Kidney capillary endothelial cell (primary cell): ENCODE data around the gene PCYT1A.

Source experiments
- DNase-seq: peaks from one replicate; pipeline ENCODE4 v3.0.0-alpha.2; 2018; ENCODE audit warnings: low spot score

Gene PCYT1A

DNA sequence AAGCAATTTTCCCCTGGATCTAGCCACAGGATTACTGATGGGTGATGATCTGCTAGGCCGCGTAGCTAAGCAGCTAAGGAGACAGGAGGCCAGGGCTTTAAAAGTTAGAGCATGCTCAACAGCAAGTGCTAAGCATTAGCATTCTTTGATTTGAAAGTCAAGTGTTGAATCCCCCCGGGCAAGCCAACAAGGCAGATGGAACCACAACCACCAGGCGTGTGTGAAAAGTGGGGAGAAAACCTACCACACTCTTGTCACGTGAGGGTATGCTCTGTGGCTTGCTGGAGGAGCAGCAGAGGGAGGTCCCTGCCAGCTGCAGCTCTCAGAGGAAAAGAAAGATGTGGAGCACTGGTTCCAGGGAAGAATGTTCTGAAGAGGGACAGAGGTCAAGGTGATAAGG, 50.3 kb downstream of the PCYT1A start:
- no peak for DNase-seq

DNA sequence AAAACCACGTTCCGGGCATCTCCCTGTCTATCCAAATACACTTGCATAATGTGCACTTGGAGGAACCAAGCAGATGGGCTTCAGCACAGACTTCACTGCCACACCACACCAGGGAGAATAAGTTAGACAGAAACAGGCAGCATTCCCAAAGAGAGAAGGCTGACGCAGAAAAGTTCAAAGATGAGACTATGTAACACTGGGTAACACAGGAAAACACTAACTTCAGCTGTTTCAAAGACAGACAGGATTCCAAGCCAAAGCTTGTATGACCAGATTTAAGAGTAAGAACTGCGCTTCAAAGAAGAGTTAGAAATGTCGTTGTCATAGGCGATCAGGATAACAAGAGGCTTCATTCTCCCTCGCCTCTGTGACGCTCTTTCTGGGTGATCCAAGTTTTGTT, 51.3 kb downstream of the PCYT1A start:
- DNase-seq, result no peak

DNA sequence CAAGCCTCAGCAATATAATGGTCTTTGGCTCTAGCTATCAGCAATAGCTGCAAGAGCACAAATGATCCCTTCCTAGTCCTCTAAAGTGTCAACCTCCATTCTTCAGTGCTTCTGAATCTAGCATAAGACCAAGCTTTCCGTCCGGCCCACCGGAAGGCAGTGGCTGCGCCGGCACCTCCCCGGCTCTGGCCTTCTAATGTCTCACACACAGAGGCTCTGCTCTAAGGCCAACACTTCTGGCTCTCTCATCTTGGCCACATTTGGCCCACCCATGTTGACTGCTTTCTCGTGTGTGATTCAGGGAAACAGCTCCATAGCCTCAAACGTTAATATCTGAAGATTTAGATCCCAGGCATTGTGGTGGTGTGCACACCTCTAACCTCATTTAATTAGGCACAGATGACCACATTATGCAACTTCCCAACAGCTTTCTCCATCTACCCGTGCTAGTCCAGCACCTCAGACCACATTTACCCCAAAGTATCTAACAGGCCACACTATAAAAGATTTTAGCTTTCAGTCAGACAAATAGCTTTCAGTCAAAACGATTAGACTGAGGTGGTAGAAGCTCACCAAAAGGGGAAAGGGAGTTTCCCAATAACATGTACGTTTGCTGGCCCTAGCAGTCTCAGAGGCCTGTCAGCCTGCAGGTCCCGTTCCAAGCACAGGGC, 51.9 kb downstream of the PCYT1A start:
- DNase-seq, result no peak

DNA sequence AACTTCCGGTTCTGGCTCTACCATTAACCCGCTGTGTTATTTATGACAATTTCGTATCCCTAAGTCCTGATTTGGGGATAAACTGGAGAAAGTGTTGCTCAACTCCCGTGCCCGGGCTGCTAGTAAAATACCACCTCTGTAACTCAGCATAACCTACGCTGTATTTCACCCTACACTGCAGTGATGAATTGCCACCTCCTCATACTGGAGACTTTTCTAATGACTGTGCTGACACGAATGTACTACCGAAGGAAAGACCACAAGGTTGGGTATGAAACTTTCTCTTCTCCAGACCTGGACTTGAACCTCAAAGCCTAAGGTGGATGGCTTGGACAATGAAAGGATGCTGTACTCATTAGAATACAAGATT, 54.7 kb downstream of the PCYT1A start:
- DNase-seq, result no peak

DNA sequence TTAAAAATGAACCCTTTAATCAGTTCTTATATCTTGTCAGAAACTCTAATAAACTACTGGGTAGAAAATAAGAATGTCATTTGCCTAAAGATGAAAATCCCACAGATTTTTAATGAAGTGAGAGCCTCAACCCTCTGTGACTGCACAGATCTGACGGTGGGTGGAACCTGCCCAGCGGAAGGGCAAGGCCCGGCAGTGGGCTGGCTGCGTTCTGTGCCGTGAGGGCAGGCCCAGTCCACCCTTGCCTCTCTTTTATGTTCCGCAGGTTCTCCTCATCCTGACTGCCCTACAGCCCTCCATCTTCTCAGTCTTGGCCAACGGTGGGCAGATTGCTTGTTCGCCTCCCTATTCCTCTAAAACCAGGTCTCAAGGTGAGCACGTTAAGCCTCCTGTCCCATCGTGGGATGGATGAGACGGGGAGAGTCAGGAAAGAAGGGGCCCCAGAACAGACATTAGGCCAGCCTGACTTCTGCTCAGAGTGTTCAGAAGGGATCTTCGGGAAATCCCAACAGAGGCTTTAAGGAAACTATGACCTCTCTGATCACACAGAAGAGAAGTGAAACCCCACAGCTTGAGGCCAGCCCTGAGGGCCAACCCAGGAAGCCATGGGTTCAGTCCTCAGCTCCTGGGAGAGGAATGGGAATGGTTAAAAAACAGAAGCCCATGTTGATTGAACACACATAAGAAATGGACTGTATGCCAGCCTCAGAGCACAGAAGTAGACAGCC, 55.2 kb downstream of the PCYT1A start:
- no peak for DNase-seq

DNA sequence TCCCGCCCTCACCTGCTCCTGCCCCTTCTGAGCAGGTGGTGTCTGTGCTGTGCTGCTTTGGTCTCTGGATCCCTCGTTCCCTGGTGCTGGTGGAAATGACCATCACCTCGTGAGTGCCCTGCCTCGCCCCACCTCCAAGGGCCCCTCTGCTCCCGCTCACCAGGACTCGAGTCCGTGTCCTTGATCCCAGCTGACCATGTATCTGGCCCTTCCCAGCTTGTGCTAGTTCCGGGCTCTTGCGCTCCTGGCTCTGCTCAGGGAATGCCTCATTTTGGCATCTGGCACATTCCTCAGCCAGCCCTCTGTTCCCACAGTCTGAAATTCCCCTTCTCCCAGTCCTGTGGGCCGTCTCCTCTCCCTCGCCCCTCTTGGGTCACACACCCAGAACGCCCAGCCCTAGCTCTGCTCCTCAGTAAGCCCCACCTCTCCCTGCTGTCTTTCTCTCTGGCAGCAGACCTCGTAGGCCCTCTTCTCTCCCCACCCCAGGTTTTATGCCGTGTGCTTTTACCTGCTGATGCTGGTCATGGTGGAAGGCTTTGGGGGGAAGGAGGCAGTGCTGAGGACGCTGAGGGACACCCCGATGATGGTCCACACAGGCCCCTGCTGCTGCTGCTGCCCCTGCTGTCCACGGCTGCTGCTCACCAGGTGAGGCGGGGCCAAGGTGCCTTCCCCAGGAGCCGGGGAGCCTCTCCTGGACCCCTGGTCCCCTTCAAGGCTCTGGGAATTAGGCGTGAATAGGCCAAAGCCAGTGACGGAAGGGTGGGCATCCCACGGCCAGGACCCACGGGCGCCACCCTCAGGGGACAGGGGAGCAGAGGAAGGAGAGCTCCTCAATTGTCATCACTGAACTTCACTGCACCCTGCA, 59.7 kb downstream of the PCYT1A start:
- no peak for DNase-seq

DNA sequence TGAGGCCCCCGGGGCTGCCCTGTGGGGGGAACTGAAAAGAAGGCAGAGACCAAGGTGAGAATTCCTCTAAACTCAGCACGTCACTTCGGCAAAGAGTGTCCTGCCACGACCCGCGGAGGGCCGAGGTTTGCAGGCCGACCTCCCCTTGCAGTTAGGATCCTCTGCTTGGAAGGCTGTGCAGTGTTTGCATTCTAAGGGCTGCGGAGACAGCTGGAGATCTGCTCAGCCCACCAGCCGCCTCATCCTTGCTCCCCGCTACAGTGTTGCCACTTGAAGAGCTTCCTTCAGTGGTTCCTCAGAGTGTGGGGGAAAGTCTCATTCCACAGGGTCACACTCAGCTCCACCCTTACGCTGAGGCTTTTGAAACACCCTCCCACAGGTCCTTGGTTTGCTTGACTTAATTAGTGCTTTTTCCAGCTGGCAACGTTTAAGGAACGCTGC, 60.4 kb downstream of the PCYT1A start:
- no peak for DNase-seq

DNA sequence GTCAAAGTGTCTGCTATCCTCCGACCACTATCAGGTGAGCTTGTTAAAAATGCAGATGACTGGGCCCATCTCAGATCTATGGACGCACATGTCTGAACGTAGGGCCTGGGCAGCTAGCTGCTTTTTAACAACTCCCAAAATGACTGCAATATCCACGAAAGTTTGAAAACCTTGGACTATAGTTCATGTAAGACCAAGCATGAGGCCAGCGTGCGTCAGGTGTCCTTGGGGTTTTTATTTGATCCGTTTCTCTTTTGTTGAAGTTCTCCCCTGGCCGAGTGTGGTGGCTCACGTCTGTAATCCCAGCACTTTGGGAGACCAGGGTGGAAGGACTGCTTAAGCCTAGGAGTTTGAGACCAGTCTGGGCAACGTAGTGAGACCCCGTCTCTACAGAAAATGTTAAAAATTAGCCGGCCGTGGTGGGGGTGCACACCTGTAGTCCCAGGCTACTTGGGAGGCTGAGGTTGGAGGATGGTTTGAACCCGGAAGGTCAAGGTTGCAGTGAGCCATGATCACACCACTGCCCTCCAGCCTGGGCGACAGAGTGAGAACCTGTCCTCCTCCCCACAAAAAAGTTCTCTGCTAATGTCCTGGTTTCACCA, 61.7 kb downstream of the PCYT1A start:
- DNase-seq, result no peak

DNA sequence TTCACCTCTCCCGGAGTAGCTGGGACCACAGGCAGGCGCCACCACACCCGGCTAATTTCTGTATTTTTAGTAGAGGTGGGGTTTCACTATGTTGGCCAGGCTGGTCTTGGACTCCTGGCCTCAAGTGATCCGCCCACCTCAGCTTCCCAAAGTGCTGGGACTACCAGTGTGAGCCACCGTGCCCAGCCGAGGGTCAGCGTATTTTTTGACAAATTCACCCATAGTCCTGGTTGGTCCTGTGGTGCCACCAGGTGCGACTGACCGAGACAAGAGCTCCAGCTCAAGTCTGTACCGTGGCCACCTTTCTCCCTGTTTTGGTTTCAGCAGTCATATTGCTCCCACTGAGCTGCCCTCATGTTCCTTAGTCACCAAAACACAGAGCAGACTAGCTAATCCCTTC, 62.4 kb downstream of the PCYT1A start:
- no peak for DNase-seq

DNA sequence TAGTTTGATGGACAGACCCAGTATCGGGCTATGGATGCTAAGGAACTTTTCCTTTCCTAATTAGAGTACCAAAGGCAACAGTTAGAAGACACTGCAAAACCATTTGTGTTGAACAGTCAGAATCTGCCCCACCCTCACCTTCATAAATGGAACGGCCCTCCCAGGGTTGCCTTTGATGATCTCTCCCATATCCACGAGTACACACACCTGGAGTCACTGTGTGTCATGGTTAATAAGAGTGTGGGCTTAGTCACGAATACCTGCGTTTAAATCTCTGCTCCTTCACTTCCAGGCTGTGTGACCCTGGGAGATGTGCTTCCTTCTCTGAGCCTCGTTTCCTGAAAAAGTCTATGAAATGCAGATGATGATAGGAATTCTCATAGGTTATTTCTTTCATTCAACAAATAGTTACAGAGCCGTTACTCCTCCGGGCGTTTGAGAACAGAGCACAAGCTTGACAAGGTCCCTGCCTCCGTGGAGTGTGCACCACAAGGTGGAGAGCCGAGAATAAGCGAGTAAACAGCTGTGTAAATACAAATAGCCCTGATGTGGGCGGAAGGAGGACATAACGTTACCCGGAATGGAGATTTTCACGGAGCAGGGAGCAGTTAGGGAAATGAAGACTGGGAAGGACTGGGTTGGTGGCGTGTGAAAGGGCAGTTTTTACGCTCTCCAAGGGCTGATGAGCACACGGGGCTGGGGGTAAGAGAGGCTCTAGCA, 64.5 kb downstream of the PCYT1A start:
- no peak for DNase-seq

DNA sequence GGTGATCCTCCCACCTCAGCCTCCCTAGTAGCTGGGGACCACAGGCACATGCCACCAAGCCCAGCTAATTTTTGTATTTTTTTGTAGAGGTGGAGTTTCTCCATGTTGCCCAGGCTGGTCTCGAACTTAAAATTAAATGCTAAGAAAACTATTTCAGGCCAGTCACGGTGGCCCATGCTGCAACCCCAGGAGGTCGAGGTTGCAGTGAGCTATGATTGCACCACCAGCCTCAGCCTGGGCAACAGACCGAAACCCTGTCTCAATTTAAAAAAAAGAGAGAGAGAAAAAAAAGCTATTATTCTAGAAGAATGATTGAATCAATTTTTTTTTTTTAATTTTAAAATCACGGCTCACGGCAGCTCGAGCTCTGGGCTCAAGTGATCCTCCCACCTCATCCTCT, 66.5 kb downstream of the PCYT1A start:
- no peak for DNase-seq

DNA sequence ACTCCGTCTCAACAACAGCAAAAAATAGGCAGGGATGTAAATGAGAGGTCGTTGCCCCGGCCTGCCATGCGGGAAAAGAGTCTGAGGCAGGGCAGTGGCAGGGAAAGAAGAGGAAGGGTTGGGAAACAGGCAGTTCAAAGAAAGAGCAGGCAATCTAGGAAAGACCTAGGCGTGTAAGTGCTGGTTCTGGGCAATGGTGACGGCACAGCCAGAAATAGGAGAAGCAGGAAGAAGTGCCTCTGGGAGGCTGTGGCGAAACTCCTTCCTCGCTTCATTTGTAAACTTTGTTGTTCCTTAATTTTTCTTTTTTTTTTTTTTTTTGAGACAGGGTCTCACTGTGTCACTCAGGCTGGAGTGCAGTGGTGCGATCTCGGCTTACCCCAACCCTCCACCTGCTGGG, 66.9 kb downstream of the PCYT1A start:
- DNase-seq, result no peak

DNA sequence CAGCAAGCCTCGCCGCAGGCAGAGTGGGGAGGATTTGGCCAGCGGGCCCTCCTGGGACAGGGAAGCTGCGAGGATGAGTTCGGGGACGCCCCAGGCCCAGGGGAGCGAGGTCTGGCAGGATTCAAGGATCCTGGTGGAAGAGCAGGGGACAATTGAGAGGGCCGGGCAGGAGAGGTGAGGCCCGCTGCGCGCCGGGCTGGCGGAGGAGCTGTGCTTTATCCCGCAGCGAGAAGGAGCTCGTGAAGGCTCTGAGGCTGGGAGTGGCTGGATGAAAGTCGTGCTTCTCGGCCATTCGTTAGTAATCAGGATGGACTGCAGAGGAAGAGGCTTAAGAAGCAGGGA, 67.6 kb downstream of the PCYT1A start:
- DNase-seq, result no peak

DNA sequence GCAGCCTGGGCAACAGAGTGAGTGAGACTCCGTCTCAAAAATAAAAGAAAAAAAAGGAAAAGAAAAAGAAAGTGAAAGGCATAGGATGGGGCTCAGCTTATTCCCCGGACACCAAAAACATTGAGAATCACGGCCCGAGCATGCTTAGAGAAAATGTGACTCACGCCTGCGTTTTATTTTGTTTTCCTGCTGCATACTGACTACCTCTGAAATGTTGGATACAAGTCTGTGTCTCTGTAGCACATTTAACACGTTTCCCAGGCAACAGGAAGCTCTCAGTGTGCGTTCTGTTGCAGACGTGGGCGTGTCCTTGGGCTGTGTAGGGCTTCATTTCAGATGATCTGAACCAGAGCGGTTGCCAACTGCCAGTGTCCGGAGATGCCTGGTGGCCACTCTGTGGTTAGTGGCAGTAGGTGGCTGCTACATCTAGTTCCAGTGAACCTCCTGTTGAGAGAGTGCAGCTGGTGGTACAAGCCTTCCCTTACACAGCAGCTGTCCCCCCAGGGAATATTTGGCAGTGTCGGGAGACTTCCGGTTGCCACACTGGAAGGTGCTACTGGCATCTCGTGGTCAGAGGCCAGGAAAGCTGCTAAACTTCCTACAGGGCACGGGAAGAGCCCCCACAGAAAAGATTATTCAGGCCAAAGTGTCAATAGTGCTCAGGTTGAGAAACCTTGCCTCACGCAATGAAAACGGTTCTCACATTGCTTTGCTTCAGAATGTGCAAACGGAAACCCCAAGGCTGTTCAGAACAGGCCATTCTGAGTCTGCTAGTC, 68.1 kb downstream of the PCYT1A start:
- peak; percentile 41 for DNase-seq

DNA sequence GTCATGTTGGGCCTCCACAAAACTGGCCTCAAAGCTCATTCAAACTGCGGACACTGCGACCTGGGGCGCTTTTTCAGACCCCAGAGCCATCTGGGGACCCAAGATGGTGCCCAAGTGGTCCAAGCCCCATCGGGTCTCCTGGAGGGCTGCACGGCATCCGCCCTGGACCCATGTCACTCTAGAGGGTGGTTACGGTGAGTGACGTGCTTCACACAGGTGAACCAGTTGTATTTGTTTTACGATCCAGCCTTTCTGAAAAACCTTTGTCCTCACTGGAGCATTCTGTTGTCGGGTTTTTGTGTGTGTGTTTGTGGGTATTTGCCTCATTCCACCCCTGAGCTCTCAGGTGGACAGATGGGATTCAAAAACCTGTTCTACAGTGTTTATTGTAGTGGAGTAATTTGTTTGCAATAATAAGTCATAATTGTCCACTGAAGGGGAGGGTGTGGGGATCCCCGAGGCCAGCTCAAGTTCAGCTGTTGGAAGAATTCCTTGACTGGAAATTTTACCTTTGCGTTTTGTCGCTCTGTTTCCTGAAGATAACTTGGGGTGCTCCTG, 69.3 kb downstream of the PCYT1A start:
- DNase-seq, result no peak

DNA sequence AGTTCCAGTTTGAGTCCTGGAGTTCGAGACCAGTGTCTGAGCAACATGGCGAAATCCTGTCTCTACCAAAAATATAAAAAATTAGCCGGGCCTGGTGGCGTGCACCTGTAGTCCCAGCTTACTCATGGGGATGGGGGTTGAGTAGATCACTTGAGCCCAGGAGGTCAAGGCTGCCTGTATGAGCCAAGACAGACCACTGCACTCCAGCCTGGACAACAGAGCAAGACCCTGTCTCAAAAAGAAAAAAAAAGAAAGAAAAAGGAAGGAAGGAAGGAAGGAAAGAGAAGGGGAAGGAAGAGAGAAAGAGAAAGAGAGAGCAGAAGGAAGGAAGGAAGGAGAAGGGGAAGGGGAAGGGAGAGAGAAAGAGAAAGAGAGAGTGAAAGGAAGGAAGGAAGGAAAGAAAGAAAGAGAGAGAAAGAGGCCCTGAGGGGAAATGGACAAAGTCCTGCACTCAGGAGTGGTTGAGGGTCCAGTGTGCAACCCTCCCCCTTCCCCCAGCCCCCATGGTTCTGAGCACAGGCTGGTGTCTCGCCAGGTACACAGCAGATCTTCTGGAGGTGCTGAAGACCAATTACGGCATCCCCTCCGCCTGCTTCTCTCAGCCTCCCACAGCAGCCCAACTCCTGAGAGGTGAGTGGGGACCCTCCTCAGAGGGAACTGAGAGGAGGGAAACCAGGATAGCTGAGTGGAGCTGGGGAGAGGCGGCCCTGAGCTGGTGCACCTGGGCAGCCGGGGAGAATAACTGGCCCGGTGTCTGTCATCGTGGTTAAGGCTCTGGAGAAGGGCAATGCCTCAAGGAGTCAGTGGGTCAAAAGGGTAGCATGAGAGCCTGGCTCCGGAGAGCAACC, 70.0 kb downstream of the PCYT1A start:
- no peak for DNase-seq

DNA sequence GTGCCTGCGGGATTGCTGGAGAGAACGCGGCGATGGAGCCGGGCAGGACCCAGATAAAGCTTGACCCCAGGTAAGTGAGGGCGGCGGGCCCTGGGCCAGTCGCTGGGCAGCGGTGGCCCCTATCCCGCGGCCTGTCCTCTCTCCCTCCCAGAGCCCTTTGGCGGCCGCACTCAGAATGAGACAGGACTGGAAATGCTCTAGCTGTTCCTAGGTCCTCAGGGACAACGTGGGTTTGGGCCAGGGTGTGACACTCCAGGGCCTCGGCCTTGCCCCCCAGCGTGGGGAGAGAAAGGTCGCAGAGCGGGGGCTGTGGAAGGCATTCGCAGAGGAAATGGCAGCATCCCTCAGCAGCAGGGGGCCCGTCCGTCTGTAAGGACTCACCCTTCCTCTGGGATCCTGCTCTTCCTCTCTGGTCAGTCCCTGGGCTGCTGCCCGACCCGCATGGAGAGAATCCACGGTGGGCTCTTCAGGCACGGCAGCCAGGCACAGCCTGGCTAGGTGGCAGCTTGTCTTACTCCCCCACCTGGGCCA, 70.8 kb downstream of the PCYT1A start:
- DNase-seq, result no peak

DNA sequence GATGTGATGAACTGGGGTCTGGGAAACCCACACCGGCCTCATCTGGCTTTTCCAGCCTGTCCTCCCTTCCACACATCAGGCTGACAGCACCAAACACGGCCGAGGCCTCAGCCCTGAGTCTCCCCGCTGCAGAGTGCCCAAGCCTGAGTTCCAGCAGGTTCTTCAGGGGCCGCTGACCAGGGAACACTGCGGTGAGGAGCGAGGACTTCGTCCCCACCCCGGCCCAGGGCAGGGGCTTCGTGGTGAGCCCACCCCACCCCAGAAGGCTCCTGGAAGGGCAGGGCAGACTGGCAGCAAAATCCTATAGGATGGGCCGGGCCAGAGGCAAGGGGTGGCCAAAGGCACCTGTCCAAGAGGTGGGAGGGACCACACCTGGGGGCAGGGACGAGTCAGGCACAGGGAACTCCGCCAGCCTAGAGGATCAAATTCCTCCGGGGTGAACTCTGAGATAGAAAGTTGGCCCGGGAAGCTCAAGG, 71.4 kb downstream of the PCYT1A start, which contains the start of gene SLC51A:
SLC51A (plus strand) TSS at position 446 of the 476 bp plus-strand sequence. CDS start 179 bp downstream, outside the sequence.
- no peak for DNase-seq

DNA sequence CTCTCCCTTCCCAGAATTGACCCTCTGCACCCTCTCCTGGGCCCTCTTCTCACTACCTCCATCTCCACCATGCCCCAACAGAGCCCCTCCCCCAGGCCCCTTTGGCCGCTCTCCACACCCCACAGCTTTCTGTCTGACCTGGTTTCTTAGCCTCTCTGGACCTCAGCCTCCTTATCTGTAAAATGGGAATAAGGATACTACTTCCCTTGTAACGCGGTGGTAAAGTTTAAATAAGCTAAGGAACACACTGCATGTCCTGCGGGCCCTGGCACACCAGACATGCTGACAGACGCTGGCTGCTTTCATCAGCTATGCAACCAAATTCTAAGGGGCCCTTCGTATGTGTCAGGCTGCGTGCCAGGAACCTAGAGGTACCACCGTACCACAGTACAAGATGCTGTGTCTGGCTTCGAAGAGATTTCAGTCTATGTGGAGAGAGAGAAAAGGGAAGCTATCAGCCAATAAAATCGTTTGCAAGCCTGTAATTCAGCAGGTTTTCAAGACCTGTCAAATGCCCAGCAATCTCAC, 72.0 kb downstream of the PCYT1A start:
- no peak for DNase-seq
